GM19467 (cell line): ENCODE results near the gene LRRC72.

Source experiments
- ATAC-seq: cut with Tn5 transposase; IDR thresholded peaks from one replicate; pipeline ENCODE4 v1.9.1; 2021; ENCODE audit warnings: mild to moderate bottlenecking, moderate library complexity; ENCODE audit not compliant: unreplicated experiment

LRRC72 gene

GRCh38 chr7:16616122-16616521, 89.5 kb downstream of the LRRC72 start:
- no peak for ATAC-seq

- ATAC-seq, result no peak
These were observed 89.9 kb downstream of the LRRC72 start for GRCh38 chr7:16616542-16616941.

DNA sequence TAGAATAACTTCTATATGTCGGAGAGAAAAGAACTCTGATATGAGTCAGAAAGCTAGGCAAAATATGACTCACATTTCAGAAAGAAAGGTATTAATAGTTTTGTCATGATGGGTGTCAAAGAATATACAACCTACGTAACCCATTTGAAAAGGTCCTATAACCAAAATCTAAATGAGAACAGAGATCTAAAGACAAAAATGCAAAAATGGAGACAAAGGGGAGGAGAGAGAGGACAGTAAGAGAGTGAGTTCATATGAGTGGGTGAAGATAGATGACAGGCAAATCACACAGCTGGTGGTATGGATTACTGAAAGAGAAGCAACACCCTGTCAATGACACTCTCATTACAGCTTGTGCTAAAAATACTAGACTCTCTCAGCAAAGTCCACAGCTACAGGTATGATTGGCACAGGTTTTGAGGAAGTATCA, 93.4 kb downstream of the LRRC72 start:
- peak; percentile 70 for ATAC-seq

DNA sequence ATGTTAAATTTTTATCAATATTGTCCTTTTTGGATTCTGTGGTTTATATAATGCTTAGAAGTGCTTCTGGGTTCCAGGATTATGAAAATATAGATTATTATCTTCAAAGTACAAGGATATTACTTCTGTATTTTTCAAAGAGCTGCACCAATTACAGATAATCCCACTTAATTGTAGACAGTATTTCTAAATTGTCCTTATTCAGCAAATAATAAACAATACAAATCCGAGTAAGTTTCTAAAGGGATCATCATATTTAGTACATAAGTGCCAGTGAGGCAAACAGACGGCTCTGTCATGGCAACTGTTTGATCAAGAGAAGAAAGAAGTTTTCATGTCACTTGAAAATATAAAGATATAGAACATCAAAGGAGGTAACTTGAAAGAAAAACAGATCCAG, 99.8 kb downstream of the LRRC72 start:
- ATAC-seq, result no peak

GRCh38 chr7:16627236-16627635, 100.6 kb downstream of the LRRC72 start:
- no peak for ATAC-seq

- no peak for ATAC-seq
These were observed 104.0 kb downstream of the LRRC72 start for GRCh38 chr7:16630654-16631053.
